Activated T-cell treated with anti-CD3 and anti-CD28 coated beads for 4 hours (primary cell): ENCODE measurements around the gene DMRTB1.
A peak's percentile ranks its signal among the peaks of the same experiment; 100 is the strongest.

ENCODE experiments used
- DNase-seq: peaks from one replicate; pipeline ENCODE4 v3.0.0-alpha.2; 2020

DMRTB1 gene

GRCh38 chr1:53465023-53465957 is 6.1 kb downstream of the DMRTB1 start:
- DNase-seq = no peak

DNA sequence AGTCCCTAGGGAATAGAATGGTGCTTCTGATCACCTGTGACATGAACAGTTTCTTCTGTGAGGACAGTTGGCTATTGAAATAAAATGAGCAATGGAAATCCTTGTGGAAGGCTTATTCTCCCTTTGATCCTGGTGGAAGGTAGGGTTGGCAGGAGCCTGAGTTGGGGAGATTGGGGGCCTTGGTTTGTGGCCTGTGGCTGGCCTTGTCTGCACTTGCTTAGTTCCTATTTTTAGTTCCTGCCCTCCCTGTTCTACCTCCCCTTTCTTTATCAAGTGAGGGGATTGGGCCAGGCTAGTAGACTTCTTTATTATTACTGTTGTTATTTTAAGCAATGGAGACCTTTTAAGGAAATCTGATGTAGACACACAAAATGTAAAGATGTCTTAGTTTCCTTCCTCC is 8.2 kb downstream of the DMRTB1 start:
- DNase-seq = no peak

GRCh38 chr1:53468374-53468773 is 9.2 kb downstream of the DMRTB1 start:
- DNase-seq = no peak

- no peak for DNase-seq
Observed at GRCh38 chr1:53469373-53469772, 10.2 kb downstream of the DMRTB1 start.

- DNase-seq = no peak
Observed at GRCh38 chr1:53470155-53470554, 11.0 kb downstream of the DMRTB1 start.

DNA sequence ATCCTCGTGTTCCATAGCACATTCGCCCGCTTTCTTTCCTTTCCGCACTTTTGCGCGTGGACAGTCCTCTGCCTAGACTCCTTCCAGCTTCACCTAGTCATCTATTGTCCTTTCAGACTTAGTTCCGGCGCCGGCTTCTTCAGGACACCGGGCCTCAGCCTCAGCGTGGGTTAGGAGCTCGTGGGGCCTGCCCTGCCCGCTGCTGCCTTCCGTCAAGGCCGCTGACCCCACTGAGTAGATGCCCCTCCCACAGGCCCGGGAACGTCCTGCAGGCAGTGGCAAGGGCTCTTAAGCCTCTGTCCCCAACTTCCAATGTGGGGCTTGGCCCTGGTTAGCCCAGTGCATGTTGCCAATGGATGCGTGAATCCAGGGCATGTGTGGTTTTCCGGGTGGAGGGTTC is 11.4 kb downstream of the DMRTB1 start:
- DNase-seq = no peak

DNA sequence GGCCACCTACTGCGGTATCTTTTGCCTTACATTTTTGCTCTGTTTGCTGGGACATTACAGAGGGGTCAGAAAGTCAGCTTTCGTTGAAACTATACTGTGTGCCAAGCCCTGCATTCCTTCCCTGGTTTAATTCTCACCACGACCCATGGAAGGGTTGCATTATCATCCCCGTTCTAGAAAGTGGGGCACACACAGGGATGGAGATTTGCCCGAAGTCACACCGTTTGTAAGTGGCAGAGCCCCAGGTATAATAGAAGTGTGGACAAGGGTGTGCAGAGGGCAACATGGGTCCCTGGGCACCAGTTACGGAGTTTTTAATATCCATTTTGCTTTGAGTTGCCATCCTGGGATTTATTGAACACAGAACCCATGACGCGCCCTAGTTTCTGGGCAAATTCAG is 11.8 kb downstream of the DMRTB1 start:
- no peak for DNase-seq

GRCh38 chr1:53473463-53473862 is 14.3 kb downstream of the DMRTB1 start:
- DNase-seq = no peak

GRCh38 chr1:53475664-53476063 is 16.5 kb downstream of the DMRTB1 start:
- DNase-seq = no peak

- DNase-seq = no peak
Observed at GRCh38 chr1:53476579-53476978, 17.4 kb downstream of the DMRTB1 start.

DNA sequence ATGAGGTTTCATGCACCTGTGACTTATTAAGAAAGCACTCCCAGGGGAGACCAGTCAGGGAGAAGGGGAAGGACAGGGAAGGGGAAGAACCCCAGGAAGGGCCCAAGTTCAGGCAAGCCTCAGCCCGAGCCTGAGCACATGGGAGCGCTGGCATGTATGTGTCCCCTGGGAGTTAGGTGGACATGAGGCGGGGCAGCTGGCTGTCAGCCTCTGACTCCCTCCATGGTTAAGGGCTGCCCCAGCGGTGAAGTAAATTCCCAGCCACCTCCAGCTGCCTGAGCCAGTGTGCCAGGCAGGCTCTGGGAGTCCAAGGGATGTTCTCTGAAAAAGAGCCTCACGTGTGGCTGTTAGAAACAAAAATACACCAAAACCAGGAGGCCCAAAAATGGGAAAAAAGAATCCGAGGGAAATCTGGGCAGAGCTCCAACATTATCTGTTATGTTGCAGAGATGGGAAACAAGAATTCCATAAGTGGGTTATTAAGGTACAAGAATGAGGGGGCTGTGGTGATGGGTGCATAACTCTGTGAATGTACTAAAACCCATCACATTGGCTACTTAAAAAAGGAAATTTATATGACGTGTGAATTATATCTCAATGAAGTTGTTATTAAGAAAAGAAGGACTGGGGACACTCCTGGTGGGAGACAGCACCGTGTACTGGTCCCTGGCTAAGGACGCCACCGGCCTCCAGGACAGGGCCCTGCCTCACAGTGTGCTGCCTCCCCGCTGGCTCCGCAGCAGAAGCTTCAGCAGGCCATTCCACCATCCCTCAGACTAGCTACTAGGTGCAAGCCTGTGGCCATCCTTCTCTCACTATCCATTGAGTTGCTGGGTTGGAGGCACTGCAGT is 18.7 kb downstream of the DMRTB1 start:
- no peak for DNase-seq

DNA sequence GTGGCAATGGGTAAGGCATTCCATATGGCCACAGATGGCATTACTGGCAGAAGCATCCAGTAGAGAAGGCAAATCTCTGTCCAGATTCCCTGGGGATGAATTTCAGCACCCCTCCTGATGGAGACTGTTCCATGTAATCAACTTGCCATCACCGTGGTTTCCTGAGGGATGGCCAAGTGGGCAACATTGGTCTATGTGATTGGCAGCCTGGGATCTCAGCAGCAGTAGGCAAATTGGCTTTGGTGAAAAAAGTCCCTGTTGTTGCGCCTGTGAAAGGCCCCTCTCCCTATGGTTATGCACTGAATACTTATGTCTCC is 19.3 kb downstream of the DMRTB1 start:
- DNase-seq = no peak

DNA sequence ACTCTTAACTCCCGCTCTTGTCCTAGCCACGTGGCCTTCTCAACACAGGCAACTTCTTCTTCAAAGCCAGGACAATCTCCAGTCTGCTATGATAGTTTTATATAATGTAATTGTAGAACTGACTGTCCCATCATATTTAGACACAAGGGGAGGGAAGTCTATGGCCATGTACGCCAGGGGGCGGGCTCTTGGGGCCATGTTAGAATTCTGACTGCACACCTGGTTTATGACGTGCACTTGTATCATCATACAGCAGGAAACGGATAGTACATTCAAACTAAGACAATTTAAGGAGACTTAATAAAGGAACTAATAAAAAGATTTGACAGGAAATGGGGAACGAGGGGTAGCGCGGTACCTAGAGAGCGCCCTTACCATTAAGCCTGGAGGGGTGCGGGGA is 21.5 kb downstream of the DMRTB1 start:
- DNase-seq = no peak

GRCh38 chr1:53481456-53481855 is 22.3 kb downstream of the DMRTB1 start:
- no peak for DNase-seq

DNA sequence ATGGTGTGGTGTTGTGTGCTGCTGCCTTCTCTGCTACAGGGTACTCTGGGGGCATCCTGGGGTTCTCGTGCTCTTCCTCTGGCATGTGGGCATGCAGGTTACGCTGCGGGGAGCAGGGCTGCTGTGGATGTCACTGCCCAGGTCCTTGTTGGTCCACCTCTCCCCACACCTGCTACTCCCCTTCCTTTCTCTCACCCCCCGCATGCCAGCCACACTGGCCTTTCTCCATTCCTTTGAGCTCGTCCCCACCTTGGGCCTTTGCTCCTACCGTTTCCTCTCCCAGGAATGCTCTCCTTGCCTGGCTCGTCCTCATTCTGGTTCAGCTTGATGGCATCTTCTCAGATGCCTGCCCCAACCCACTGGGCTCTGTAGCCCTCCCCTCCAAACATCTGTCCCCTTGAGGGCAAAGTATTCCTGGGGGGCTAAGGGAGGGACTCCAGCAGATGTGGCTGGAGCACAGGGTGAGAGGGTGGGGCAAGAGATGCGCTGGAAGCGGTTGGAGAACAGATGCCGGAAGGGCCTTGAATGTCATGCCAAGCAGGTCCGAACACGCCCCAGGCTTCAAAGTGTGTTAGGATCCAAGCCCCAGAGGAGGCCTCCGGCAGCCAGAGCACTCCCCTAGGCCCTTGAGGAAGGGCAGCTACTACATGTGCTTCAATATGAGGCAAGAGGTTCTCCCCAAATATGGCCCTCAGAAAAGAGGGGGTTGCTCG is 23.4 kb downstream of the DMRTB1 start:
- no peak for DNase-seq

GRCh38 chr1:53483170-53483569 is 24.0 kb downstream of the DMRTB1 start:
- DNase-seq = no peak

DNA sequence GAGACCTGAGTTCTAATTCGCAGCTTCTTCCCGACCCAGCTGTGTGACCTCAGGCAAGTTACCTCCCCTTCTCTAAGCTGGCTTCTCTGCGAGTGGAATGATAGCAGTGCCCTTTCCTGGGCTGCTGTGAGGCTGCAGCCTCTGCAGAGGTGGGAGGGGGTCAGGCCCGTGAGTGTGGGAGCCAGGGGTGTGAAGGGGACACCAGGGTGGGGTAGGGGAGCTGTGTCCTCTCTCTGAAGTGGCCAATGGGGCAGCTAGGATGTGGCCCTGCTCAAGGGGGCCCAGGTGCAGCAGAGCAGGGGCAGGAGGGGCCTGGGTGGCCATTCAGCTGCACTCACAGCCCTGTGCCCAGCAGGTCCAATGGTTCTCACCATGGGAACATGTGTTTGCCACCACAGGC is 24.5 kb downstream of the DMRTB1 start:
- DNase-seq = no peak

- no peak for DNase-seq
Observed at GRCh38 chr1:53484705-53485477, 25.7 kb downstream of the DMRTB1 start.

DNA sequence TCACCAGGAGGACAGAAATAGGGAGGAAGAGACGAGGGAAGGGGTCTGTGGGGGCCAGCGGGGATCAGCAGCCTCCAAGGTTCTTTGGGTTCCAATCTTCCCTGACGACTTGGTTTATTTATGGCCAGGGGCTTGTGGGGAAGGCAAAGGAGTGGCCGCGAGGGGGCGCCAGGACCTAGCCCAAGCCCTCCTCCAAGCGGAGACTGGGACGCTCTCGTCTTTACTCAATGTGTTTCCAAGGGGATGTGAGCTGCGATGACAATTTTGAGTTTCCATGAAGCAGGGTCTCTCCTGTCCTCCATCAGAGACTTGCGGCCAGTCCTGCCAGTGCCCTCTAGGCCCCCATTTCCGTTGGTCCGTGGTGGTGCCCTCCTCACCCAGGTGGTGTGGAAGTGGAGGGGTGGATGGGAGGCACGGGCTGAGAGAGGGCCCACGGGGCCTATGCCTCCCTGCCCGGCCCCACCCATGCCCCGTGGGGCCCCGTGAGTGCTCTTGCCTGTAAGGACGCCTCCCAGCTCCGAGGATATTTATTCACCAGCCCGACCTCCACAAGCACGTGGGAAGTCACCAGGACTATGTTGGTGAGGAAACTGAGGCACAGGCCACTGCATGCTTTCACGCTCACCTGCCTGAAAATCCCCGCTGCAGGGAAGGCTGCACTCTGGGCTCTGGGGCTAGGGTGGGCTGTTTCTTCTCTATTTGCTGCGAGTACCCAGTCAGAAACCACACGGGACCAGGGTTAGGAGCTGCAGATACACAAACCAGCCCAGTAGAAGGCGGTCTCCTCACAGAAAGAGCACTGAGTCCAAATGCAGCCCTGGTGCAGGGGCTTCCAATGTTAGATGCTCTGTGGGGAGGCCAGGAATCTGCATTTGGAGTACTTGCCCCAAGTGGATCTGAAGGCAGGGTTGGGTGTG is 26.5 kb downstream of the DMRTB1 start:
- peak; percentile 41 for DNase-seq

DNA sequence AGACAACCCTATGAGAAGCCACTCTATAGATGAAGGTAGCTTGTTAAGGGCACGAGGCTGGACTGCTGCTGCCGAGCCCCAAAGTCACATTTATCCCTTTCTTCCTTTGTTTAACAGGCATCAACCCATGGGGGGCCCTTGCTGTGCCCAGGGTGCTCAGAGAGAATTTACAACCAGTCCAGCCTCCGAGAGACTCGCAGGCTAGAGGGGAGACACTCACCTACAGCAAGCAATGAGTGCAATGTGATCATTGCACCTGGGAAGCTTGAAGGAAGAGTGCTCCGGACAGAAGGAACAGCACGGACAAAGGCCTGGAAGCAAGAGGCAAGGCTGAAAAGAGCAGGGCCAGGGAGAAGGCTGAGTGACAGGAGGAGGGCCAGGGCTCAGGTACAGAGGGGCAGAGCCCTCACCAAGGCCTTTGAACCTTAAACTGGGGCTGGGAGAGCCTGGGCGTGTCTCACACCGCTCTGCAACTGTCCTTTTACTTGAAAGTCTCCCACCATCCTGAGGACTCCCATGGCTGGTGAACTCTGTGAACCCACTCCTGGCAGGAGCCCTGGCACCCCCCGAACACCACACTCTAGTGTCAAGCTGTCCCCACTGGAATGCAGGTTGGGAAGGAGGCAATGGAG is 27.3 kb downstream of the DMRTB1 start:
- DNase-seq = no peak

GRCh38 chr1:53490351-53490750 is 31.2 kb downstream of the DMRTB1 start:
- no peak for DNase-seq
